GM23338 (cell line): ENCODE data around the gene SUSD4.

Source experiments
- ETS1 ChIP-seq: IDR thresholded peaks from 2 replicates; pipeline ENCODE4 v1.6.1; 2016; ENCODE audit warnings: antibody characterized with exemption
- EZH2 ChIP-seq: fragments of 200-600 bp; sonication (generic); IDR thresholded peaks from one replicate; pipeline ENCODE4 v1.8.0; 2017; ENCODE audit warnings: antibody characterized with exemption, mild to moderate bottlenecking, low read depth; ENCODE audit not compliant: unreplicated experiment
- EZH2phosphoT487 ChIP-seq: fragments of 200-600 bp; sonication (generic); IDR thresholded peaks from one replicate; pipeline ENCODE4 v1.8.1; 2018; ENCODE audit warnings: antibody characterized with exemption; ENCODE audit not compliant: unreplicated experiment
- POLR2AphosphoS5 ChIP-seq: IDR thresholded peaks from 2 replicates; pipeline ENCODE4 v1.6.1; 2016; ENCODE audit warnings: antibody characterized with exemption, low read depth
- REST ChIP-seq: IDR thresholded peaks from one replicate; pipeline ENCODE4 v1.6.1; 2018; ENCODE audit warnings: antibody characterized with exemption; ENCODE audit not compliant: unreplicated experiment
- TF ChIP-seq, protein P1 (sequence below), 2 experiments: fragments of 200-600 bp in 1 of 2; sonication (generic) in 1 of 2; conservative IDR thresholded peaks; 2 replicates each; pipeline versions ENCODE4 v1.5.1 to v1.6.1; 2016 to 2017; ENCODE audit warnings: antibody characterized with exemption in 2 of 2, low read depth in 2 of 2, mild to moderate bottlenecking in 2 of 2, moderate library complexity in 1 of 2

DNA sequence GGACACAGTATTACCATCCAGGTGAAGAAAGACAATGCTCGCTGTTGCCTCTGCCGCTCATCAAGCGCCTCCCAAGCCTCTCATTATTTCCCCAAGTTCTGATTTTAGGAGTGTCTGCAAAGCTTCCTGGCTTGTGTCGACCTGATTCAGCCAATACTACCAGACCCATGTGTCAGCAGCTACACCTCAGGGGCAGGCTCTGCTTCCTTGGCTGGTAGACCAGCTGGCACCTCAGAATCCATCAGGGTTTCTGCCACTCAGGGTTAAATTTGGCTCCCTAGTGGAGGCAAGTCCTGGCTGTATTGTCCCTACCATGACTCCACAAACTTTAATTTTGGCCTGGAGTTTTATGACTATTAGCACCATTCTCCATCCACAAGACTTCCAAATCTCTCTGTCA, 35.4 kb downstream of the SUSD4 start:
- TF ChIP-seq EZH2 (no peak), ETS1 (no peak), REST (no peak), EZH2phosphoT487 (no peak), POLR2AphosphoS5 (no peak)
- TF ChIP-seq, protein P1, sequence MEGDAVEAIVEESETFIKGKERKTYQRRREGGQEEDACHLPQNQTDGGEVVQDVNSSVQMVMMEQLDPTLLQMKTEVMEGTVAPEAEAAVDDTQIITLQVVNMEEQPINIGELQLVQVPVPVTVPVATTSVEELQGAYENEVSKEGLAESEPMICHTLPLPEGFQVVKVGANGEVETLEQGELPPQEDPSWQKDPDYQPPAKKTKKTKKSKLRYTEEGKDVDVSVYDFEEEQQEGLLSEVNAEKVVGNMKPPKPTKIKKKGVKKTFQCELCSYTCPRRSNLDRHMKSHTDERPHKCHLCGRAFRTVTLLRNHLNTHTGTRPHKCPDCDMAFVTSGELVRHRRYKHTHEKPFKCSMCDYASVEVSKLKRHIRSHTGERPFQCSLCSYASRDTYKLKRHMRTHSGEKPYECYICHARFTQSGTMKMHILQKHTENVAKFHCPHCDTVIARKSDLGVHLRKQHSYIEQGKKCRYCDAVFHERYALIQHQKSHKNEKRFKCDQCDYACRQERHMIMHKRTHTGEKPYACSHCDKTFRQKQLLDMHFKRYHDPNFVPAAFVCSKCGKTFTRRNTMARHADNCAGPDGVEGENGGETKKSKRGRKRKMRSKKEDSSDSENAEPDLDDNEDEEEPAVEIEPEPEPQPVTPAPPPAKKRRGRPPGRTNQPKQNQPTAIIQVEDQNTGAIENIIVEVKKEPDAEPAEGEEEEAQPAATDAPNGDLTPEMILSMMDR (conservative IDR thresholded peaks at IDR 0.05; ENCODE audit: low read depth in 2 of 2), result no peak
